H1 (cell line): ENCODE results near the gene WBP1L. TPM values are rescaled to one million over a fixed set of nuclear protein-coding genes. Genes with fewer than 3 reads are reported as not detected.

ENCODE experiments used
- CTCF ChIA-PET: fragments of 300-600 bp; sonication (Branson Sonifier 250); formaldehyde crosslinking; loops from one replicate; lab custom pipeline; 2021; ENCODE audit not compliant: partially characterized antibody; lab: Charles Lee
- POLR2A ChIA-PET: fragments of 300-600 bp; sonication (Branson Sonifier 250); formaldehyde crosslinking; loops from one replicate; lab custom pipeline; 2021; ENCODE audit warnings: inconsistent platforms; ENCODE audit not compliant: partially characterized antibody; lab: Charles Lee
- DNase-seq, 2 experiments: peaks; one replicate each; pipeline versions ENCODE4 v3.0.0 to v3.0.0-alpha.2; 2010 to 2022; ENCODE audit warnings: low spot score in 2 of 2, low read depth in 1 of 2, mixed read lengths in 1 of 2
- FAIRE-seq: peaks from 2 replicates; lab custom pipeline; 2011; peaks lifted over from hg19 to GRCh38; lab: Jason Lieb, UNC
- H2AFZ ChIP-seq: 2 replicates; pipeline ENCODE4 v1.8.1; 2012; ENCODE audit warnings: low read length, inconsistent platforms
- H2AK5ac ChIP-seq: 2 replicates; pipeline ENCODE4 v1.6.1; 2013; ENCODE audit warnings: low read depth, low read length
- H2BK120ac ChIP-seq: replicated peaks from 2 replicates; pipeline ENCODE3; 2013; ENCODE audit warnings: low read depth, low read length, inconsistent platforms
- H2BK12ac ChIP-seq: 2 replicates; pipeline ENCODE4 v1.6.1; 2013; ENCODE audit warnings: low read depth, low read length
- H2BK15ac ChIP-seq: 2 replicates; pipeline ENCODE4 v1.6.1; 2013; ENCODE audit warnings: low read length
- H2BK20ac ChIP-seq: 2 replicates; pipeline ENCODE4 v1.6.1; 2013; ENCODE audit warnings: low read length
- H2BK5ac ChIP-seq: 2 replicates; pipeline ENCODE4 v1.6.1; 2013; ENCODE audit warnings: low read depth, low read length
- H3K14ac ChIP-seq: 2 replicates; pipeline ENCODE4 v1.6.1; 2013; ENCODE audit warnings: inconsistent platforms; ENCODE audit not compliant: insufficient read length
- H3K18ac ChIP-seq: 2 replicates; pipeline ENCODE4 v1.6.1; 2013; ENCODE audit warnings: low read length; ENCODE audit errors: extremely low read depth
- H3K23ac ChIP-seq: 2 replicates; pipeline ENCODE4 v1.6.1; 2013; ENCODE audit warnings: inconsistent platforms; ENCODE audit not compliant: insufficient read length
- H3K23me2 ChIP-seq: 2 replicates; pipeline ENCODE4 v1.6.1; 2013; ENCODE audit warnings: low read depth, low read length
- H3K27ac ChIP-seq: 2 replicates; pipeline ENCODE4 v1.6.1; 2011; ENCODE audit warnings: low read depth, low read length, inconsistent platforms
- H3K27me3 ChIP-seq, 4 experiments: replicated peaks in 1 of 4; 1 replicate in 1 of 4; 2 replicates in 3 of 4; pipeline versions ENCODE4 v1.6.1 to v1.8.1; 2011 to 2013; ENCODE audit warnings: low read length in 3 of 4, mild to moderate bottlenecking in 3 of 4, inconsistent platforms in 2 of 4, mixed read lengths in 2 of 4, moderate library complexity in 1 of 4; ENCODE audit not compliant: control insufficient read depth in 3 of 4, insufficient read depth in 3 of 4; ENCODE audit errors: extremely low read depth in 1 of 4
- H3K36me3 ChIP-seq, 4 experiments: 2 replicates each; pipeline versions ENCODE4 v1.6.1 to v1.8.1; 2011 to 2013; ENCODE audit warnings: mild to moderate bottlenecking in 4 of 4, low read length in 3 of 4, moderate library complexity in 2 of 4, control low read depth in 1 of 4, inconsistent platforms in 1 of 4; ENCODE audit not compliant: insufficient read depth in 4 of 4, control insufficient read depth in 2 of 4
- H3K4ac ChIP-seq: replicated peaks from 2 replicates; pipeline ENCODE3; 2013; ENCODE audit warnings: low read length, low read depth, mixed read lengths, inconsistent platforms; ENCODE audit not compliant: insufficient read length
- H3K4me1 ChIP-seq, 4 experiments: replicated peaks in 1 of 4; 1 replicate in 1 of 4; 2 replicates in 3 of 4; pipeline versions ENCODE4 v1.6.1 to v1.8.1; 2011 to 2013; ENCODE audit warnings: low read length in 3 of 4, inconsistent platforms in 2 of 4, mixed read lengths in 1 of 4; ENCODE audit not compliant: insufficient read depth in 4 of 4, control insufficient read depth in 3 of 4
- H3K4me2 ChIP-seq, 2 experiments: 2 replicates each; pipeline versions ENCODE4 v1.6.1 to v1.8.1; 2011 to 2013; ENCODE audit warnings: low read depth in 2 of 2, low read length in 2 of 2, control low read depth in 1 of 2, inconsistent platforms in 1 of 2, mild to moderate bottlenecking in 1 of 2; ENCODE audit not compliant: insufficient read depth in 1 of 2
- H3K4me3 ChIP-seq, 4 experiments: fragments of 200-600, 300-600 bp in 1 of 4; sonication (generic), shearing (Covaris generic), sonication (Bioruptor Twin) in 1 of 4; 2 replicates each; pipeline versions ENCODE4 v1.5.1 to v1.8.1; 2011 to 2016; ENCODE audit warnings: low read length in 4 of 4, low read depth in 3 of 4, control low read depth in 2 of 4, inconsistent platforms in 2 of 4, mild to moderate bottlenecking in 2 of 4, mixed read lengths in 1 of 4, moderate library complexity in 1 of 4; ENCODE audit not compliant: insufficient read depth in 2 of 4; ENCODE audit errors: extremely low read depth in 1 of 4
- H3K56ac ChIP-seq: replicated peaks from 2 replicates; pipeline ENCODE3; 2013; ENCODE audit warnings: low read depth, mild to moderate bottlenecking, mixed read lengths, low read length, inconsistent platforms; ENCODE audit not compliant: insufficient read length
- H3K79me1 ChIP-seq: 2 replicates; pipeline ENCODE4 v1.6.1; 2013; ENCODE audit warnings: low read depth, low read length, control low read depth
- H3K79me2 ChIP-seq, 2 experiments: 2 replicates each; pipeline versions ENCODE4 v1.6.1 to v1.8.1; 2012 to 2013; ENCODE audit warnings: low read length in 2 of 2, mild to moderate bottlenecking in 2 of 2, inconsistent platforms in 1 of 2; ENCODE audit not compliant: insufficient read depth in 2 of 2, control insufficient read depth in 1 of 2
- H3K9ac ChIP-seq, 4 experiments: replicated peaks in 1 of 4; 1 replicate in 1 of 4; 2 replicates in 3 of 4; pipeline versions ENCODE4 v1.6.1 to v1.8.1; 2011 to 2013; ENCODE audit warnings: low read depth in 3 of 4, low read length in 3 of 4, control low read depth in 2 of 4, mild to moderate bottlenecking in 2 of 4, moderate library complexity in 2 of 4, inconsistent platforms in 1 of 4; ENCODE audit errors: extremely low read depth in 1 of 4
- H3K9me3 ChIP-seq, 2 experiments: 2 replicates each; pipeline versions ENCODE4 v1.6.1 to v1.8.1; 2012 to 2013; ENCODE audit warnings: mild to moderate bottlenecking in 2 of 2, moderate library complexity in 2 of 2, control low read depth in 1 of 2, inconsistent platforms in 1 of 2, low read depth in 1 of 2, low read length in 1 of 2, mixed read lengths in 1 of 2; ENCODE audit not compliant: insufficient read depth in 2 of 2
- H4K20me1 ChIP-seq, 2 experiments: replicated peaks in 1 of 2; 2 replicates each; pipeline versions ENCODE3 to v1.8.1; 2011 to 2013; ENCODE audit warnings: inconsistent platforms in 2 of 2, low read length in 2 of 2, mild to moderate bottlenecking in 1 of 2; ENCODE audit not compliant: insufficient read depth in 2 of 2, control insufficient read depth in 1 of 2
- H4K5ac ChIP-seq: 2 replicates; pipeline ENCODE4 v1.6.1; 2013; ENCODE audit warnings: low read length, low read depth, mixed read lengths, inconsistent platforms; ENCODE audit not compliant: insufficient read length
- H4K8ac ChIP-seq: 2 replicates; pipeline ENCODE4 v1.8.0; 2013; ENCODE audit warnings: mild to moderate bottlenecking, moderate library complexity, low read length, inconsistent platforms; ENCODE audit not compliant: insufficient read depth; ENCODE audit errors: extremely low read depth
- H4K91ac ChIP-seq: replicated peaks from 2 replicates; pipeline ENCODE3; 2013; ENCODE audit warnings: low read length, mixed read lengths, inconsistent platforms; ENCODE audit not compliant: insufficient read length
- BACH1 ChIP-seq: IDR thresholded peaks from 2 replicates; pipeline ENCODE4 v1.6.1; 2012; ENCODE audit warnings: low read length, improper control_type of control experiment
- BRCA1 ChIP-seq: IDR thresholded peaks from 2 replicates; pipeline ENCODE4 v1.6.1; 2012; ENCODE audit warnings: low read depth, low read length, improper control_type of control experiment
- EZH2 ChIP-seq: fragments of 200-600 bp; sonication (generic); IDR thresholded peaks from 2 replicates; pipeline ENCODE4 v1.7.1; 2012; ENCODE audit warnings: low read depth, mild to moderate bottlenecking, moderate library complexity, low read length, inconsistent platforms; ENCODE audit not compliant: severe bottlenecking
- GTF2F1 ChIP-seq: IDR thresholded peaks from 2 replicates; pipeline ENCODE4 v1.6.1; 2012; ENCODE audit warnings: low read depth, low read length, improper control_type of control experiment, borderline replicate concordance
- HDAC2 ChIP-seq, 2 experiments: fragments of 300-600 bp in 1 of 2; sonication (generic) in 1 of 2; IDR thresholded peaks; 2 replicates each; pipeline ENCODE4 v1.6.1; 2011 to 2012; ENCODE audit warnings: low read depth in 2 of 2, low read length in 2 of 2, mild to moderate bottlenecking in 2 of 2, moderate library complexity in 2 of 2, borderline replicate concordance in 1 of 2, inconsistent platforms in 1 of 2
- KDM1A ChIP-seq: fragments of 200-600, 300-600 bp; sonication (generic); IDR thresholded peaks from 2 replicates; pipeline ENCODE4 v1.7.1; 2016; ENCODE audit warnings: mild to moderate bottlenecking, low read length, borderline replicate concordance
- RNF2 ChIP-seq: fragments of 200-900, 300-1000 bp; sonication (generic); IDR thresholded peaks from 2 replicates; pipeline ENCODE4 v1.7.1; 2016; ENCODE audit warnings: borderline replicate concordance, low read depth, mild to moderate bottlenecking, antibody characterized with exemption, low read length; ENCODE audit not compliant: poor library complexity, severe bottlenecking; ENCODE audit errors: missing control alignments
- SP1 ChIP-seq: IDR thresholded peaks from 2 replicates; pipeline ENCODE4 v1.6.1; 2011; ENCODE audit warnings: low read depth, low read length
- TAF1 ChIP-seq: IDR thresholded peaks from 2 replicates; pipeline ENCODE4 v1.6.1; 2011; ENCODE audit warnings: mild to moderate bottlenecking, low read depth, low read length
- WGBS, 2 experiments: shearing (Covaris generic) in 1 of 2; methylation state at CpG; one replicate each; pipeline versions ENCODE4 v1.1.6 to v1.1.7; 2013 to 2015; ENCODE audit warnings: low lambda C conversion rate in 2 of 2, mixed read lengths in 2 of 2, inconsistent platforms in 1 of 2, low coverage in 1 of 2, missing lambda C conversion rate in 1 of 2; ENCODE audit not compliant: insufficient replicate concordance in 2 of 2, insufficient coverage in 1 of 2, insufficient read length in 1 of 2; ENCODE audit errors: extremely low coverage in 1 of 2, missing lambda C conversion rate in 1 of 2; 5-methylcytosine and 5-hydroxymethylcytosine counted together
- polyA plus RNA-seq, 7 experiments: library from polyadenylated mRNA; depleted of rRNA in 3 of 7; stranded (reverse) in 5 of 7; unstranded in 2 of 7; fragments of >200 nt in 5 of 7; fragments of 200-250 nt in 2 of 7; gene quantifications; 1 replicate in 5 of 7; 2 replicates in 1 of 7; 4 replicates in 1 of 7; pipeline versions ENCODE4 v1.2.1 to v1.2.3, GENCODE V29; 2011 to 2013; ENCODE audit warnings: missing spikeins in 2 of 7, mixed read lengths in 2 of 7
- total RNA-seq: library from RNA; stranded (reverse); fragmentation: NEBNext Ultra II Directional; extraction: Animal tissue kit (Norgen Biotek cat#: 25700); gene quantifications from 2 replicates; pipeline ENCODE4 v1.2.1, GENCODE V29; 2021

WBP1L gene
- total and polyA plus RNA-seq, 2 of the 8 experiments (the other 6 are each of a cell fraction or from before 2014, with no cell fraction given), result 26.6 to 29.9 TPM

DNA sequence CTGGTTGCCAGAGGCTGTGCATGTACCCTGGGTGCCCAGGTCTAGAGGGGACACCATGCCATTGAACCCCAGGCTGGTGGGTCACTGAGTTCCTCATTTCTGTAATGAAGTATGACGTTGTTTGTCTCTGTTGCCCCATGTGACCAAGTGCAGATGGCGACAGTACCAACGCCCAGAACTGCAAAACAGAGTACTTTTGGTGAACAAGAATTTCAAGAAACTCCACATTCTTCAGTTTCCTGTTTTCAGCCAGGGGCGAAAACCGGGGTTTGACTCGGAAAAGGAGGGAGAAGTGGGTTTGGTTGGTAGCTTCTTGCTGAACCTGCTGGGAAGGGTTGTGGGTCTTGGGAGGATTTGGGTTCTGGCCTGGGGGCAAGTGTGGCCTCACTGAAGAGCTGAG is 75.3 kb downstream of the WBP1L start:
- Histone ChIP-seq H3K23me2 (no peaks in the 10 kb centered on the region), H3K9ac (no peak overlapping the region; a peak in 1 of 7 replicates), H3K18ac (no peak overlapping the region)
- WGBS, 2 experiments, result 89% methylated on average over 4 of the region's 6 CpGs; no CpG with 5 or more reads in 1 of the 2 experiments
- TF ChIP-seq SP1, result no peak
- no peak for TF ChIP-seq BRCA1
- no peak for TF ChIP-seq EZH2
- TF ChIP-seq TAF1, result no peak
- no peak for TF ChIP-seq HDAC2 (IDR thresholded peaks at IDR 0.05; ENCODE audit: borderline replicate concordance in 1 of 2, low read depth in 2 of 2, low read length in 2 of 2)
- no peak for TF ChIP-seq BACH1
- no peak for TF ChIP-seq GTF2F1
- TF ChIP-seq RNF2, result no peak
- TF ChIP-seq KDM1A, result no peak
- TF ChIP-seq, all 59 proteins: peak for 0
- peaks cover 0 to 7% (median 2%) of the 10 kb centered on the region in 4 experiments; a peak in 4 of 7 replicates for H3K4me1 ChIP-seq
- no peaks in the 10 kb centered on the region for H3K79me2 ChIP-seq
- no peak for FAIRE-seq
- H3K14ac ChIP-seq, result no peak overlapping the region
- H3K79me1 ChIP-seq, result no peaks in the 10 kb centered on the region
- no peaks in the 10 kb centered on the region for H3K27me3 ChIP-seq
- no peak overlapping the region for H2BK12ac ChIP-seq
- H2AK5ac ChIP-seq, result no peak overlapping the region
- H2BK20ac ChIP-seq, result no peak overlapping the region
- DNase-seq, result no peak
- H3K23ac ChIP-seq, result no peak overlapping the region
- no peak overlapping the region for H4K8ac ChIP-seq
- CTCF ChIA-PET, result interaction anchor here (0.6 to 4.7 kb wide), 9 partner anchors 8 to 248 kb away, joined by 3 to 26 read pairs (median 3); partner anchors contain the start of gene CYP17A1
- no peaks in the 10 kb centered on the region for H3K36me3 ChIP-seq
- no peak overlapping the region for H3K4me2 ChIP-seq
- no peak overlapping the region for H2AFZ ChIP-seq
- H2BK120ac ChIP-seq, result no peak overlapping the region
- no peak overlapping the region for H2BK15ac ChIP-seq
- H3K9me3 ChIP-seq, result no peaks in the 10 kb centered on the region
- H3K4me3 ChIP-seq, result no peak overlapping the region
- no peak overlapping the region for H2BK5ac ChIP-seq
- no peak overlapping the region for H4K91ac ChIP-seq
- H3K56ac ChIP-seq, result no peak overlapping the region
- POLR2A ChIA-PET, result interaction anchor here (0.6 kb wide), 1 partner anchor 11 kb away, joined by 3 read pairs; no protein-coding TSS in a partner anchor
- H3K27ac ChIP-seq, result no peak overlapping the region
- no peak overlapping the region for H4K5ac ChIP-seq
- H3K4ac ChIP-seq, result no peak overlapping the region
- H4K20me1 ChIP-seq, result no peaks in the 10 kb centered on the region
